ENCODE data around the gene PPP1R13B.
A peak's percentile ranks its signal among the peaks of the same experiment; 100 is the strongest.
"Not testable (repeated sequence)": the region's sequence is repeated elsewhere in the genome, so short reads cannot be mapped to it uniquely, and the experiment has no call there.

PPP1R13B gene

GRCh38 chr14:103848175-103849077 is 1.1 kb upstream of the PPP1R13B start:
- H3K9me3 ChIP-seq (ENCODE audit: insufficient read depth, low read length): no peaks in the 10 kb centered on the region
- H3K36me3 ChIP-seq (ENCODE audit: insufficient read depth, insufficient read length, low read length): no peaks in the 10 kb centered on the region
- peak overlapping the region; percentile 55 for H3K4me3 ChIP-seq (ENCODE audit: insufficient read length, low read depth)
- peak overlapping the region; percentile 64 for H3K9ac ChIP-seq (ENCODE audit: insufficient read length, low read depth)
- no peaks in the 10 kb centered on the region for H3K4me1 ChIP-seq (ENCODE audit: insufficient read depth, insufficient read length)
- TF ChIP-seq ZNF274 (IDR thresholded peaks at IDR 0.05; ENCODE audit: low read depth, low read length): no peak
- no peak for TF ChIP-seq SUZ12 (IDR thresholded peaks at IDR 0.05; ENCODE audit: extremely low read depth, insufficient read depth, insufficient read length)
- TF ChIP-seq YY1 (IDR thresholded peaks at IDR 0.05; ENCODE audit: insufficient read depth, insufficient read length): no peak
- H3K27me3 ChIP-seq (ENCODE audit: insufficient read depth, insufficient read length): peaks cover 44% of the 10 kb centered on the region
- DNase-seq (ENCODE audit: low read depth, low spot score): no peak

GRCh38 chr14:103846543-103847450 is 578 bp downstream of the PPP1R13B start:
- peak overlapping the region; percentile 44 for H3K4me3 ChIP-seq (ENCODE audit: insufficient read length, low read depth)
- H3K9ac ChIP-seq (ENCODE audit: insufficient read length, low read depth): peak overlapping the region; percentile 72
- H3K27me3 ChIP-seq (ENCODE audit: insufficient read depth, insufficient read length): peaks cover 44% of the 10 kb centered on the region
- no peak for DNase-seq (ENCODE audit: low read depth, low spot score)
- no peaks in the 10 kb centered on the region for H3K36me3 ChIP-seq (ENCODE audit: insufficient read depth, insufficient read length, low read length)
- no peaks in the 10 kb centered on the region for H3K4me1 ChIP-seq (ENCODE audit: insufficient read depth, insufficient read length)
- TF ChIP-seq SUZ12 (IDR thresholded peaks at IDR 0.05; ENCODE audit: extremely low read depth, insufficient read depth, insufficient read length) (no peak), YY1 (IDR thresholded peaks at IDR 0.05; ENCODE audit: insufficient read depth, insufficient read length) (no peak), ZNF274 (IDR thresholded peaks at IDR 0.05; ENCODE audit: low read depth, low read length) (no peak)
- no peaks in the 10 kb centered on the region for H3K9me3 ChIP-seq (ENCODE audit: insufficient read depth, low read length)

- Histone ChIP-seq H3K27me3 (ENCODE audit: insufficient read depth, insufficient read length) (peaks cover 44% of the 10 kb centered on the region), H3K9me3 (ENCODE audit: insufficient read depth, low read length) (no peaks in the 10 kb centered on the region), H3K4me1 (ENCODE audit: insufficient read depth, insufficient read length) (no peaks in the 10 kb centered on the region), H3K4me3 (ENCODE audit: insufficient read length, low read depth) (no peak overlapping the region), H3K36me3 (ENCODE audit: insufficient read depth, insufficient read length, low read length) (no peaks in the 10 kb centered on the region), H3K9ac (ENCODE audit: insufficient read length, low read depth) (peak overlapping the region; percentile 72)
- TF ChIP-seq YY1 (IDR thresholded peaks at IDR 0.05; ENCODE audit: insufficient read depth, insufficient read length) (no peak), ZNF274 (IDR thresholded peaks at IDR 0.05; ENCODE audit: low read depth, low read length) (no peak), SUZ12 (IDR thresholded peaks at IDR 0.05; ENCODE audit: extremely low read depth, insufficient read depth, insufficient read length) (no peak)
- DNase-seq (ENCODE audit: low read depth, low spot score): no peak
Measured at GRCh38 chr14:103846097-103846496, 1.3 kb downstream of the PPP1R13B start.

- no peak for TF ChIP-seq YY1 (IDR thresholded peaks at IDR 0.05; ENCODE audit: insufficient read depth, insufficient read length)
- no peak for TF ChIP-seq SUZ12 (IDR thresholded peaks at IDR 0.05; ENCODE audit: extremely low read depth, insufficient read depth, insufficient read length)
- no peak for TF ChIP-seq ZNF274 (IDR thresholded peaks at IDR 0.05; ENCODE audit: low read depth, low read length)
- H3K36me3 ChIP-seq (ENCODE audit: insufficient read depth, insufficient read length, low read length): no peaks in the 10 kb centered on the region
- H3K4me1 ChIP-seq (ENCODE audit: insufficient read depth, insufficient read length): no peaks in the 10 kb centered on the region
- DNase-seq (ENCODE audit: low read depth, low spot score): no peak
- H3K9ac ChIP-seq (ENCODE audit: insufficient read length, low read depth): no peak overlapping the region
- H3K27me3 ChIP-seq (ENCODE audit: insufficient read depth, insufficient read length): peaks cover 44% of the 10 kb centered on the region
- H3K4me3 ChIP-seq (ENCODE audit: insufficient read length, low read depth): no peak overlapping the region
- H3K9me3 ChIP-seq (ENCODE audit: insufficient read depth, low read length): no peaks in the 10 kb centered on the region
Measured at GRCh38 chr14:103845327-103845726, 2.0 kb downstream of the PPP1R13B start.

- not testable (repeated sequence) for H3K9me3 ChIP-seq (ENCODE audit: insufficient read depth, low read length); H3K9ac ChIP-seq (ENCODE audit: insufficient read length, low read depth); H3K4me3 ChIP-seq (ENCODE audit: insufficient read length, low read depth); H3K36me3 ChIP-seq (ENCODE audit: insufficient read depth, insufficient read length, low read length); DNase-seq (ENCODE audit: low read depth, low spot score); H3K4me1 ChIP-seq (ENCODE audit: insufficient read depth, insufficient read length)
- H3K27me3 ChIP-seq (ENCODE audit: insufficient read depth, insufficient read length): peaks cover 16% of the 10 kb centered on the region
Measured at GRCh38 chr14:103841265-103841664, 6.1 kb downstream of the PPP1R13B start.

- Histone ChIP-seq H3K4me1 (ENCODE audit: insufficient read depth, insufficient read length) (no peaks in the 10 kb centered on the region), H3K9me3 (ENCODE audit: insufficient read depth, low read length) (no peaks in the 10 kb centered on the region), H3K27me3 (ENCODE audit: insufficient read depth, insufficient read length) (peaks cover 4% of the 10 kb centered on the region), H3K36me3 (ENCODE audit: insufficient read depth, insufficient read length, low read length) (no peaks in the 10 kb centered on the region), H3K9ac (ENCODE audit: insufficient read length, low read depth) (no peak overlapping the region), H3K4me3 (ENCODE audit: insufficient read length, low read depth) (no peak overlapping the region)
- no peak for TF ChIP-seq ZNF274 (IDR thresholded peaks at IDR 0.05; ENCODE audit: low read depth, low read length)
- TF ChIP-seq YY1 (IDR thresholded peaks at IDR 0.05; ENCODE audit: insufficient read depth, insufficient read length): no peak
- TF ChIP-seq SUZ12 (IDR thresholded peaks at IDR 0.05; ENCODE audit: extremely low read depth, insufficient read depth, insufficient read length): no peak
- DNase-seq (ENCODE audit: low read depth, low spot score): no peak
Measured at GRCh38 chr14:103840014-103840413, 7.4 kb downstream of the PPP1R13B start.

GRCh38 chr14:103839579-103839978 is 7.8 kb downstream of the PPP1R13B start:
- TF ChIP-seq SUZ12 (IDR thresholded peaks at IDR 0.05; ENCODE audit: extremely low read depth, insufficient read depth, insufficient read length): no peak
- no peak for TF ChIP-seq ZNF274 (IDR thresholded peaks at IDR 0.05; ENCODE audit: low read depth, low read length)
- no peak for TF ChIP-seq YY1 (IDR thresholded peaks at IDR 0.05; ENCODE audit: insufficient read depth, insufficient read length)
- no peaks in the 10 kb centered on the region for H3K36me3 ChIP-seq (ENCODE audit: insufficient read depth, insufficient read length, low read length)
- H3K9me3 ChIP-seq (ENCODE audit: insufficient read depth, low read length): no peaks in the 10 kb centered on the region
- H3K4me3 ChIP-seq (ENCODE audit: insufficient read length, low read depth): no peak overlapping the region
- H3K27me3 ChIP-seq (ENCODE audit: insufficient read depth, insufficient read length): no peaks in the 10 kb centered on the region
- DNase-seq (ENCODE audit: low read depth, low spot score): no peak
- no peak overlapping the region for H3K9ac ChIP-seq (ENCODE audit: insufficient read length, low read depth)
- no peaks in the 10 kb centered on the region for H3K4me1 ChIP-seq (ENCODE audit: insufficient read depth, insufficient read length)
